Activated T-cell treated with anti-CD3 and anti-CD28 coated beads for 24 hours (primary cell): ENCODE measurements around the gene CUL9.

ENCODE experiments used
- DNase-seq: peaks from one replicate; pipeline ENCODE4 v3.0.0-alpha.2; 2020; ENCODE audit warnings: low read depth

CUL9 gene

GRCh38 chr6:43173591-43174262 is 8.3 kb upstream of the CUL9 start:
- DNase-seq: no peak

DNA sequence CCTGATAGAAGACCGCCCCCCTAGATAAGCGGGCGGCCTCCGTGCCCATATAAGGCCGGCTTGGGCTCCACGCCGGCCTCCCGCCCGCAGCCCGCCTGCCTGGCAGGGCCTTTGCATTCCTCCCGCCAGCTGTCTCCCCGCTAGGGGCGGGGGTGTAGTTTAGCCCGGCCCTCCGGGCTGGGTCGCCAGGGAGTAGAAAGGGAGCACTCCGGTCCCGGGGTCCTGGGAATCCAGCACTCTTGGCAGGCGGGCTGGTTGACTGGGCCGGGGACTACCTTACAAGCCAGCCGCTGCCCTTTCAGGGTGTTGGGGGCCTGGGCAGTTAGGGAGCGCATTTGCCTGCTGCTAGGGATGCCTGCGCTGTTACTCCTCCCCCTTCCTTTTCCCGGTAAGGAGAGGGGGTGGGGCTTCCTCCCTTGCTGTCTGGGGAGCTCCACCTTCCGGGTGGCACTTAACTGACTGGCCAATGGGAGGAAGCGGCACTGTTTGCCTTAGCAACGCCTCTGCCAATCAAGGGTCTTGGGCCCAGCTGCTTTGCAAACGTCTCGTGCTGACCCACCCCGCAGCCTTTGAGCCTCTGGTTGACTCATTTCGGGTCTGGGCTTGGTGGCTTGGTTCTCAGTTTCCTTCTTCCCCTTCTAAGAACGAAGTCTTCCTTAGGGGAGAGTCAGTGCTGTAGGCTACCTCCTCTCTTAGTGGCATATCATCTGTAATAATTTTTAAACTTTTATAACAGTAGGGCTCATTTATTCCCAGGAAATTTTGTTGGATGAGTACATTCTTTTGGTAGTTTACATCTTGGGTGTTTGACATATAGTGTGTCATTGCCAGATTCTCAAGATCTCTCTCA is 7.5 kb upstream of the CUL9 start:
- peak; percentile 92 for DNase-seq

GRCh38 chr6:43175676-43176422 is 6.1 kb upstream of the CUL9 start:
- no peak for DNase-seq

- no peak for DNase-seq
These were observed 5.6 kb upstream of the CUL9 start for GRCh38 chr6:43176423-43176786.

GRCh38 chr6:43178150-43178549 is 3.8 kb upstream of the CUL9 start:
- DNase-seq: no peak

- no peak for DNase-seq
These were observed 2.8 kb upstream of the CUL9 start for GRCh38 chr6:43178951-43179830.

DNA sequence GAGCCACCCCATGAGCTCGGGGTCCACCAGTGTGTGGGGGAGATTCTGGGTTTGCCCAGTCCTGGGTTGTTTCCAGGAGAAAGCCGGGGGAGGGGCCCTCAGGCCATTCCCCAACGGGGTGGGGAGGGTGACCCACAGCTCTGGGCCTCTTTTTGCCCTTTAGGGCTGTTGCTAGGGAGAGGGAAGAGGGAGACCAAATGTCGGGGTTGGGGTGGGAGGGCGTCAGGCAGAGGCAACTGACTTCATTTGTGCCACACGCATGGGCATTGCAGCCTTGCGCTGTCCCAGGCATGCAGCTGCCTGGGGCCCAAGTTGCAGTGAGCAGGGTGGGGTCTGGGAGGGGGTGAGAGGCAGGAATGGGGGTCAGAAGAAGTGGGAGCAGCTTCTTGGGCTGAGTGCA is 1.9 kb upstream of the CUL9 start:
- DNase-seq: no peak

GRCh38 chr6:43180985-43181384 is 1.0 kb upstream of the CUL9 start:
- DNase-seq: no peak

DNA sequence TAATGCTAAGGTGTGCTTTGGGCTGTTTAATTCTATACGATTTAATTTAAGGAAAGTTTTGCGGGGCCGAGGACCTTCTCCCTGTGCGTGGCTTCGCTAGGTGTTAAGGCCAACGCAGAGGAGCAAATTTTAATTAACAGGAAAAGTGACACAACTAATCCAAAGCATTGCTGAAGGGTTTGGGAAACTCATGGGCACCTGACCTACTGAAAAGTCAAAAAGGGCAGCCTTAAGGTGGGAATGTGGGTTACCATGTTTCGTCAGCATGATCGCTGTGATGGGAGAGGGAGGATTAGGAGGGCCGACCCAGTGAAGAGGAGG is 415 bp upstream of the CUL9 start:
- no peak for DNase-seq

- no peak for DNase-seq
These were observed 1.4 kb downstream of the CUL9 start for GRCh38 chr6:43183441-43183840.

DNA sequence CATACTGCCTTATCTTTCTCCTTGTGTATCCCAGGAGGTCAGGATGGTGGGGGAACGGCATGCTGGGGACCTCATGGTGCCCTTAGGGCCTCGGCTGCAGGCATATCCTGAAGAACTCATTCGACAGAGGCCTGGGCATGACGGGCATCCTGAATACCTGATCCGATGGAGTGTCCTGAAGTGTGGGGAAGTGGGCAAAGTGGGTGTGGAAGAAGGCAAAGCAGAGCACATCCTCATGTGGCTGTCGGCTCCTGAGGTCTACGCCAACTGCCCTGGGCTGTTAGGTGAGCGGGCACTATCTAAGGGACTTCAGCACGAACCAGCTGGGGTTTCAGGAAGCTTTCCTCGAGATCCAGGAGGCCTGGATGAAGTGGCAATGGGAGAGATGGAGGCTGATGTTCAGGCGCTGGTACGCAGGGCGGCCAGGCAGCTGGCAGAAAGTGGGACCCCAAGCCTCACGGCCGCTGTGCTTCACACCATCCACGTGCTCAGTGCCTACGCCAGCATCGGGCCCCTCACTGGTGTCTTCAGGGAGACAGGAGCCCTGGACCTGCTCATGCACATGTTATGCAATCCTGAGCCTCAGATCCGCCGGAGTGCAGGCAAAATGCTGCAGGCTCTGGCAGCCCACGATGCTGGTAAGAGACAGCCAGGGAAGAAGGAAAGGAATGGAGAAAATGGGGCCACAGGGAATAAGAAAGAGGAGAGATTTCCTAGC is 2.4 kb downstream of the CUL9 start:
- no peak for DNase-seq

- DNase-seq: no peak
These were observed 3.5 kb downstream of the CUL9 start for GRCh38 chr6:43185391-43185985.

DNA sequence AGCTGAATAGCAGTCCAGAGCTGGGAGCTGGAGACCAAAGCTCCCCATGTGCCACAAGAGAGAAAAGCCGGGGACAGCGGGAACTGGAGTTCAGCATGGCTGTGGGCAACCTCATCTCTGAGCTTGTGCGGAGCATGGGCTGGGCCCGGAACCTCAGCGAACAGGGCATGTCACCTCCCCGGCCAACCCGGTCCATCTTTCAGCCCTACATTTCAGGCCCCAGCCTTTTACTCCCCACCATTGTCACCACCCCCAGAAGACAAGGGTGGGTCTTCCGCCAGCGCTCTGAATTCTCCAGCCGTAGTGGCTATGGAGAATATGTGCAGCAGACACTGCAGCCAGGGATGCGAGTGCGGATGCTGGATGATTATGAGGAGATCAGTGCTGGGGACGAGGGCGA is 4.0 kb downstream of the CUL9 start:
- no peak for DNase-seq

GRCh38 chr6:43186706-43187105 is 4.7 kb downstream of the CUL9 start:
- DNase-seq: no peak

- no peak for DNase-seq
These were observed 5.8 kb downstream of the CUL9 start for GRCh38 chr6:43187821-43188220.

GRCh38 chr6:43188426-43188825 is 6.4 kb downstream of the CUL9 start:
- DNase-seq: no peak

- DNase-seq: no peak
These were observed 7.8 kb downstream of the CUL9 start for GRCh38 chr6:43189776-43190304.

DNA sequence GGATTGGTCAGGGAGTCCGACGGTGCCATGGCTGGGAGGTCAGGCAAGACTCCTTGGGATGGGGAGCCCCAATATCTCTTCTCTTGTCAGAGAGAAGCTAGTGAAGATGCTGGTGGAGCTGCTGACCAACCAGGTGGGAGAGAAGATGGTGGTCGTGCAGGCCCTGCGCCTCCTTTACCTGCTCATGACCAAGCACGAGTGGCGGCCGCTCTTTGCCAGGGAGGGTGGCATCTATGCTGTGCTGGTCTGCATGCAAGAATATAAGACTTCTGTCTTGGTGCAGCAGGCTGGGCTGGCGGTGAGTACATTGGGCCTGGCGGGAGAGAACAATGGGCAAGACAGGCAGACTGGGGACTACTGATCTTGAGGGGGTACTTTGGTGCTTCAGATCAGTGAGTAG is 10.9 kb downstream of the CUL9 start:
- DNase-seq: no peak

GRCh38 chr6:43193929-43194328 is 11.9 kb downstream of the CUL9 start:
- DNase-seq: no peak

- DNase-seq: no peak
These were observed 14.3 kb downstream of the CUL9 start for GRCh38 chr6:43196337-43196736.

DNA sequence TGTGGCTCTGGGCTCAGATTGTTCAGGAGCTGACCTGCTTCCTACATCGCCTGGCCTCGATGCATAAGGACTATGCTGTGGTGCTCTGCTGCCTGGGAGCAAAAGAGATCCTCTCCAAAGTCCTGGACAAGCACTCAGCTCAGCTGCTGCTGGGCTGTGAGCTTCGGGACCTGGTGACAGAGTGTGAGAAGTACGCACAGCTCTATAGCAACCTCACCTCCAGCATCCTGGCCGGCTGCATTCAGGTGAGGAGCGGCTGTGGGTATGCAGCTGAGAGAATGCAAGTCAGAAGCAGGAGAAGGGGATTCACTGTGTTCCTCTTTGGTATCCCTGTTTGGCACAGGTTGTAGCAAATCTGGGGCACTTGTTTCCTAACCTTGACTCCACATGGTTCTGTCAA is 17.9 kb downstream of the CUL9 start:
- DNase-seq: no peak
